Measurements from ENCODE around the gene ETFA. TPM values are rescaled to one million over a fixed set of nuclear protein-coding genes. Genes with fewer than 3 reads are reported as not detected.
A peak's percentile ranks its signal among the peaks of the same experiment; 100 is the strongest.

ETFA gene
- total and polyA plus RNA-seq, 9 of the 15 experiments (the other 6 are each of a cell fraction or from before 2014, with no cell fraction given), result 130 to 543 (median 232) TPM

DNA sequence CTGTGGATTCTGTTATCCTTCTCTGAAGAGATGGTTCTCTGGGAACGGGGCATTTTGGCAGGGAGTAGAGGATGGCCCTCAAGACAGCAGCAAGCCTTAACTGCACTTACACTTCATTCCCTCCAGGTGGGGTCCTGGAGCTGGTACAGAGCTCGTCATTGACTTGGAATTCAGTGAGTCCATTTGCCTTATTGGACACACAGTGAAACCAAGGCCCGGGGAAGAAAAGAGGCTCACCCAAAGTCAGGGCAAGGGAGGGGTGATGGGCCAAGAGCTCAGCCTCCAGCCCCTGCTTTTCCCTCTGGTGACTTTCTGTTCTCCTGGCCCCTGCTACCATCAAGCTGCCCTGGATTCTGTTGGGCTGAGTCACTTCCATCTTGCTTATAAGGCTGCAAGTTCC lies 125.6 kb downstream of the ETFA start:
- Histone ChIP-seq H3K9me3 (replicated peaks; ENCODE audit: control insufficient read depth, insufficient read depth, low read depth, low read length) (no peaks in the 10 kb centered on the region), H3K4me3 (no peak overlapping the region), H3K9ac (ENCODE audit: insufficient read depth in 1 of 2, low read depth in 2 of 2, low read length in 2 of 2) (peak overlapping the region in 1 of 2 experiments; percentile 2; a peak in 1 of 4 replicates), H3K27ac (ENCODE audit: extremely low read depth, low read depth, low read length) (no peak overlapping the region), H3K9me1 (ENCODE audit: control insufficient read depth, insufficient read depth, low read length) (no peaks in the 10 kb centered on the region), H3K36me3 (ENCODE audit: control insufficient read depth, insufficient read depth, low read length) (no peaks in the 10 kb centered on the region), H3K4me1 (replicated peaks in 1 of 2; ENCODE audit: control insufficient read depth in 2 of 2, insufficient read depth in 2 of 2, low read length in 2 of 2) (peaks cover 0 to 5% of the 10 kb centered on the region in 2 experiments; a peak in 2 of 5 replicates), H3K27me3 (ENCODE audit: control insufficient read depth in 2 of 2, insufficient read depth in 2 of 2, low read length in 2 of 2) (peaks cover 24 to 36% of the 10 kb centered on the region in 2 experiments), H3K4me2 (ENCODE audit: insufficient read depth, low read length) (no peak overlapping the region), H2AFZ (ENCODE audit: low read depth, low read length) (peak overlapping the region; percentile 63), H3K79me2 (ENCODE audit: control insufficient read depth, insufficient read depth, low read length) (no peaks in the 10 kb centered on the region), H4K20me1 (replicated peaks; ENCODE audit: control insufficient read depth, insufficient read depth, low read length) (no peaks in the 10 kb centered on the region; the same call in 1 of the 2 replicates)
- peak; percentile 91 for ATAC-seq
- in situ Hi-C loops (cut with MboI) (no loop called here), intact Hi-C loops (cut with micrococcal nuclease) (no loop called here)
- peak; percentile 68 to 78 (median 72) for DNase-seq (ENCODE audit: extremely low read depth in 1 of 4, low spot score in 3 of 4)
- WGBS (ENCODE audit: insufficient coverage, low coverage, missing lambda C conversion rate), result 0% methylated on average over 3 of the region's 3 CpGs
- POLR2A ChIA-PET, result interaction anchor here (1.0 to 1.1 kb wide), 3 partner anchors 10 to 678 kb away, joined by 3 read pairs; no protein-coding TSS in a partner anchor
- CTCF ChIA-PET (ENCODE audit: low intra/inter-chr PET ratio), result interaction anchor here (0.6 to 1.4 kb wide), 2 partner anchors 99 to 655 kb away, joined by 3 read pairs; no protein-coding TSS in a partner anchor
- peak; percentile 97 for FAIRE-seq
- no TSS peak for BruUV-seq (replicated peaks)
- no peak for TF ChIP-seq DDX20 (tag; IDR thresholded peaks at IDR 0.05; ENCODE audit: low read depth)
- no peak for TF ChIP-seq WHSC1 (IDR thresholded peaks at IDR 0.05; ENCODE audit: low read length)
- peak; percentile 54 to 87 for TF ChIP-seq RAD21 (CRISPR knock-in tag; conservative IDR thresholded peaks at IDR 0.05 in 1 of 2, IDR thresholded peaks at IDR 0.05 in 1 of 2)
- no peak for TF ChIP-seq ZNF239 (CRISPR knock-in tag; IDR thresholded peaks at IDR 0.05)
- TF ChIP-seq, protein P1, sequence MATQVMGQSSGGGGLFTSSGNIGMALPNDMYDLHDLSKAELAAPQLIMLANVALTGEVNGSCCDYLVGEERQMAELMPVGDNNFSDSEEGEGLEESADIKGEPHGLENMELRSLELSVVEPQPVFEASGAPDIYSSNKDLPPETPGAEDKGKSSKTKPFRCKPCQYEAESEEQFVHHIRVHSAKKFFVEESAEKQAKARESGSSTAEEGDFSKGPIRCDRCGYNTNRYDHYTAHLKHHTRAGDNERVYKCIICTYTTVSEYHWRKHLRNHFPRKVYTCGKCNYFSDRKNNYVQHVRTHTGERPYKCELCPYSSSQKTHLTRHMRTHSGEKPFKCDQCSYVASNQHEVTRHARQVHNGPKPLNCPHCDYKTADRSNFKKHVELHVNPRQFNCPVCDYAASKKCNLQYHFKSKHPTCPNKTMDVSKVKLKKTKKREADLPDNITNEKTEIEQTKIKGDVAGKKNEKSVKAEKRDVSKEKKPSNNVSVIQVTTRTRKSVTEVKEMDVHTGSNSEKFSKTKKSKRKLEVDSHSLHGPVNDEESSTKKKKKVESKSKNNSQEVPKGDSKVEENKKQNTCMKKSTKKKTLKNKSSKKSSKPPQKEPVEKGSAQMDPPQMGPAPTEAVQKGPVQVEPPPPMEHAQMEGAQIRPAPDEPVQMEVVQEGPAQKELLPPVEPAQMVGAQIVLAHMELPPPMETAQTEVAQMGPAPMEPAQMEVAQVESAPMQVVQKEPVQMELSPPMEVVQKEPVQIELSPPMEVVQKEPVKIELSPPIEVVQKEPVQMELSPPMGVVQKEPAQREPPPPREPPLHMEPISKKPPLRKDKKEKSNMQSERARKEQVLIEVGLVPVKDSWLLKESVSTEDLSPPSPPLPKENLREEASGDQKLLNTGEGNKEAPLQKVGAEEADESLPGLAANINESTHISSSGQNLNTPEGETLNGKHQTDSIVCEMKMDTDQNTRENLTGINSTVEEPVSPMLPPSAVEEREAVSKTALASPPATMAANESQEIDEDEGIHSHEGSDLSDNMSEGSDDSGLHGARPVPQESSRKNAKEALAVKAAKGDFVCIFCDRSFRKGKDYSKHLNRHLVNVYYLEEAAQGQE (IDR thresholded peaks at IDR 0.05; ENCODE audit: borderline replicate concordance), result peak; percentile 45; the same call in 1 of the 2 replicates
- TF ChIP-seq, protein P1 (CRISPR knock-in tag; IDR thresholded peaks at IDR 0.05; ENCODE audit: low read depth), result no peak
- TF ChIP-seq, protein P2, sequence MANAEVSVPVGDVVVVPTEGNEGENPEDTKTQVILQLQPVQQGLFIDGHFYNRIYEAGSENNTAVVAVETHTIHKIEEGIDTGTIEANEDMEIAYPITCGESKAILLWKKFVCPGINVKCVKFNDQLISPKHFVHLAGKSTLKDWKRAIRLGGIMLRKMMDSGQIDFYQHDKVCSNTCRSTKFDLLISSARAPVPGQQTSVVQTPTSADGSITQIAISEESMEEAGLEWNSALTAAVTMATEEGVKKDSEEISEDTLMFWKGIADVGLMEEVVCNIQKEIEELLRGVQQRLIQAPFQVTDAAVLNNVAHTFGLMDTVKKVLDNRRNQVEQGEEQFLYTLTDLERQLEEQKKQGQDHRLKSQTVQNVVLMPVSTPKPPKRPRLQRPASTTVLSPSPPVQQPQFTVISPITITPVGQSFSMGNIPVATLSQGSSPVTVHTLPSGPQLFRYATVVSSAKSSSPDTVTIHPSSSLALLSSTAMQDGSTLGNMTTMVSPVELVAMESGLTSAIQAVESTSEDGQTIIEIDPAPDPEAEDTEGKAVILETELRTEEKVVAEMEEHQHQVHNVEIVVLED (CRISPR knock-in tag; IDR thresholded peaks at IDR 0.05), result no peak
- peak; percentile 80 for TF ChIP-seq SMC3 (conservative IDR thresholded peaks at IDR 0.05; ENCODE audit: insufficient read depth, low read depth, low read length)
- TF ChIP-seq, protein P3, sequence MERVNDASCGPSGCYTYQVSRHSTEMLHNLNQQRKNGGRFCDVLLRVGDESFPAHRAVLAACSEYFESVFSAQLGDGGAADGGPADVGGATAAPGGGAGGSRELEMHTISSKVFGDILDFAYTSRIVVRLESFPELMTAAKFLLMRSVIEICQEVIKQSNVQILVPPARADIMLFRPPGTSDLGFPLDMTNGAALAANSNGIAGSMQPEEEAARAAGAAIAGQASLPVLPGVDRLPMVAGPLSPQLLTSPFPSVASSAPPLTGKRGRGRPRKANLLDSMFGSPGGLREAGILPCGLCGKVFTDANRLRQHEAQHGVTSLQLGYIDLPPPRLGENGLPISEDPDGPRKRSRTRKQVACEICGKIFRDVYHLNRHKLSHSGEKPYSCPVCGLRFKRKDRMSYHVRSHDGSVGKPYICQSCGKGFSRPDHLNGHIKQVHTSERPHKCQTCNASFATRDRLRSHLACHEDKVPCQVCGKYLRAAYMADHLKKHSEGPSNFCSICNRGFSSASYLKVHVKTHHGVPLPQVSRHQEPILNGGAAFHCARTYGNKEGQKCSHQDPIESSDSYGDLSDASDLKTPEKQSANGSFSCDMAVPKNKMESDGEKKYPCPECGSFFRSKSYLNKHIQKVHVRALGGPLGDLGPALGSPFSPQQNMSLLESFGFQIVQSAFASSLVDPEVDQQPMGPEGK (CRISPR knock-in tag; IDR thresholded peaks at IDR 0.05; ENCODE audit: borderline replicate concordance), result no peak
